Endothelial cell of umbilical vein (primary cell): ENCODE results near the gene FLT3. TPM values are rescaled to one million over a fixed set of nuclear protein-coding genes. Genes with fewer than 3 reads are reported as not detected.
"Not testable (repeated sequence)": the region's sequence is repeated elsewhere in the genome, so short reads cannot be mapped to it uniquely, and the experiment has no call there.

Experiments
- BruUV-seq: library from RNA; stranded (reverse); fragments of 400-500 nt; replicated peaks from 2 replicates; lab custom pipeline; 2021; lab: Mats Ljungman, UMichigan
- CTCF ChIA-PET: fragments of 300-600, 350-600 bp; sonication (Branson Sonifier 250); formaldehyde crosslinking; loops from one replicate; lab custom pipeline; 2021; ENCODE audit warnings: antibody characterized with exemption, inconsistent platforms; lab: Charles Lee
- POLR2A ChIA-PET: fragments of 300-600, 350-600 bp; sonication (Branson Sonifier 250); formaldehyde crosslinking; loops from one replicate; lab custom pipeline; 2021; ENCODE audit warnings: antibody characterized with exemption, inconsistent platforms; lab: Charles Lee
- DNase-seq: peaks from one replicate; pipeline ENCODE4 v3.0.0-alpha.2; 2011; ENCODE audit warnings: low read depth, low spot score
- FAIRE-seq: peaks from 2 replicates; lab custom pipeline; 2011; peaks lifted over from hg19 to GRCh38; lab: Jason Lieb, UNC
- H2AFZ ChIP-seq: 2 replicates; pipeline ENCODE4 v1.6.0; 2012; ENCODE audit warnings: low read depth, low read length, control low read depth, inconsistent platforms
- H3K27ac ChIP-seq: 2 replicates; pipeline ENCODE4 v1.5.1; 2011; ENCODE audit warnings: low read depth, mild to moderate bottlenecking, control low read depth, low read length, moderate library complexity; ENCODE audit not compliant: insufficient read depth
- H3K27me3 ChIP-seq, 2 experiments: 2 replicates each; pipeline versions ENCODE4 v1.6.0 to v1.6.1; 2011; ENCODE audit warnings: low read length in 2 of 2, mixed read lengths in 1 of 2; ENCODE audit not compliant: control insufficient read depth in 2 of 2, insufficient read depth in 2 of 2
- H3K36me3 ChIP-seq, 2 experiments: 2 replicates in 1 of 2; 3 replicates in 1 of 2; pipeline ENCODE4 v1.5.1; 2011; ENCODE audit warnings: low read length in 2 of 2, mild to moderate bottlenecking in 1 of 2, moderate library complexity in 1 of 2; ENCODE audit not compliant: control insufficient read depth in 2 of 2, insufficient read depth in 2 of 2; ENCODE audit errors: extremely low read depth in 1 of 2
- H3K4me1 ChIP-seq: 3 replicates; pipeline ENCODE4 v1.5.1; 2011; ENCODE audit warnings: mild to moderate bottlenecking, low read length; ENCODE audit not compliant: control insufficient read depth, insufficient read depth; ENCODE audit errors: extremely low read depth
- H3K4me2 ChIP-seq: 2 replicates; pipeline ENCODE4 v1.6.1; 2011; ENCODE audit warnings: low read length, control low read depth, mixed read lengths; ENCODE audit not compliant: insufficient read depth
- H3K4me3 ChIP-seq, 3 experiments: fragments of 200-600 bp in 1 of 3; sonication (generic), shearing (Covaris generic) in 1 of 3; replicated peaks in 1 of 3; 2 replicates each; pipeline ENCODE4 v1.5.1; 2011 to 2016; ENCODE audit warnings: control low read depth in 3 of 3, low read length in 3 of 3, mild to moderate bottlenecking in 2 of 3, inconsistent platforms in 1 of 3, low read depth in 1 of 3, moderate library complexity in 1 of 3; ENCODE audit not compliant: insufficient read depth in 1 of 3
- H3K79me2 ChIP-seq: 2 replicates; pipeline ENCODE4 v1.6.0; 2012; ENCODE audit warnings: low read length, inconsistent platforms; ENCODE audit not compliant: control insufficient read depth, insufficient read depth
- H3K9ac ChIP-seq: replicated peaks from 2 replicates; pipeline ENCODE3; 2011; ENCODE audit warnings: low read length, control low read depth; ENCODE audit not compliant: insufficient read depth; ENCODE audit errors: extremely low read depth
- H3K9me1 ChIP-seq: replicated peaks from 3 replicates; pipeline ENCODE4 v1.6.0; 2011; ENCODE audit warnings: mild to moderate bottlenecking, low read length; ENCODE audit not compliant: control insufficient read depth, insufficient read depth; ENCODE audit errors: extremely low read depth
- H3K9me3 ChIP-seq: replicated peaks from 2 replicates; pipeline ENCODE4 v1.5.1; 2012; ENCODE audit warnings: low read length, inconsistent platforms; ENCODE audit not compliant: control insufficient read depth, insufficient read depth
- H4K20me1 ChIP-seq: replicated peaks from 2 replicates; pipeline ENCODE3; 2011; ENCODE audit warnings: mild to moderate bottlenecking, low read length; ENCODE audit not compliant: control insufficient read depth, insufficient read depth; ENCODE audit errors: extremely low read depth
- EZH2 ChIP-seq: IDR thresholded peaks from 2 replicates; pipeline ENCODE4 v1.6.1; 2012; ENCODE audit warnings: borderline replicate concordance, low read depth, mild to moderate bottlenecking, moderate library complexity, low read length, inconsistent platforms; ENCODE audit not compliant: severe bottlenecking
- JUN ChIP-seq: IDR thresholded peaks from 2 replicates; pipeline ENCODE4 v1.6.1; 2011; ENCODE audit warnings: borderline replicate concordance, low read depth; ENCODE audit not compliant: insufficient read length, insufficient read depth
- MYC ChIP-seq: IDR thresholded peaks from one replicate; pipeline ENCODE4 v1.6.1; 2011; ENCODE audit warnings: mild to moderate bottlenecking, low read depth, low read length
- dilution Hi-C: fragments of 300-500 bp; cut with MboI; formaldehyde crosslinking; loops from one replicate; pipeline ENCODE4 v1.15.0; 2019; ENCODE audit warnings: low sequenced_read_pairs; ENCODE audit not compliant: extremely low pct_ligation_motif_present
- intact Hi-C: fragments of 100-400 bp; cut with micrococcal nuclease; formaldehyde crosslinking; loops from one replicate; pipeline ENCODE4 v1.10.0; 2022
- polyA plus RNA-seq, 4 experiments: library from polyadenylated mRNA; depleted of rRNA in 3 of 4; stranded (reverse) in 3 of 4; unstranded in 1 of 4; fragments of >200 nt; gene quantifications; 2 replicates each; pipeline versions ENCODE4 v1.2.1 to v1.2.3, GENCODE V29; 2011 to 2012; ENCODE audit warnings: missing spikeins in 1 of 4
- total RNA-seq: library from RNA; stranded (reverse); gene quantifications from 2 replicates; pipeline ENCODE4 v1.2.3, GENCODE V29; 2021
- TF ChIP-seq, protein P1 (sequence below), 2 donors: IDR thresholded peaks; 1 replicate in 1 of 2; 2 replicates in 1 of 2; pipeline ENCODE4 v1.5.1; 2011; ENCODE audit warnings: low read length in 2 of 2, mild to moderate bottlenecking in 2 of 2, moderate library complexity in 2 of 2, control low read depth in 1 of 2, inconsistent platforms in 1 of 2, low read depth in 1 of 2; ENCODE audit not compliant: insufficient read depth in 1 of 2; ENCODE audit errors: extremely low read depth in 1 of 2

Gene FLT3
- total and polyA plus RNA-seq, 2 donors (not counting 3 experiments of a cell fraction or from before 2014, with no cell fraction given) = 0.03 TPM; not detected in 1

DNA sequence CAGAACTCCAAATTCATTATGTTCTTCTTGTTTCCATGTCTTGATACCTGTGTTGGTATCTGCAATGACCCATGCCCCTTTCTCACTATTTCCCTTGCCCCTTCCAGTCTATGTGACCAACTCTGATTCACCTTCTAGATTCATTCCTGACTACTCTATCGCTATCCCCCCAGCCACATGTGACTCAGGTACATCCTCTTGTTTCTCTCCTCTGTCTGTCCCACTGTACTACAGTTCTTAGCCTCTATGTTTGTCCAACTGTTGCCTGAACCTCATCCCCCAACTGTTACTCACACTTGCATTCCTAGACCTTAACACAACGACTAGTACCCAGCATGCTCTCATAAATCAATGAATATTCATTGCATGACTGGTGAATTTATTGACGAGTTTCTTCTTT lies 10.0 kb upstream of the FLT3 start:
- Histone ChIP-seq H3K4me1 (no peaks in the 10 kb centered on the region), H3K4me3 (no peak overlapping the region), H3K27ac (no peak overlapping the region), H3K79me2 (no peaks in the 10 kb centered on the region), H3K36me3 (no peaks in the 10 kb centered on the region), H3K9ac (no peak overlapping the region), H2AFZ (no peak overlapping the region), H3K27me3 (peaks cover 0 to 17% of the 10 kb centered on the region in 2 experiments), H3K9me1 (no peaks in the 10 kb centered on the region), H3K4me2 (no peak overlapping the region), H4K20me1 (no peaks in the 10 kb centered on the region), H3K9me3 (no peaks in the 10 kb centered on the region)
- dilution Hi-C loops (no loop called here), intact Hi-C loops (no loop called here)
- ChIA-PET CTCF (interaction anchor here (0.5 to 1.0 kb wide), 2 partner anchors 8 to 50 kb away, joined by 3 read pairs; no protein-coding TSS in a partner anchor), POLR2A (no interaction called here)
- no peak for TF ChIP-seq EZH2
- no TSS peak for BruUV-seq
- DNase-seq (no peak), FAIRE-seq (no peak)

DNA sequence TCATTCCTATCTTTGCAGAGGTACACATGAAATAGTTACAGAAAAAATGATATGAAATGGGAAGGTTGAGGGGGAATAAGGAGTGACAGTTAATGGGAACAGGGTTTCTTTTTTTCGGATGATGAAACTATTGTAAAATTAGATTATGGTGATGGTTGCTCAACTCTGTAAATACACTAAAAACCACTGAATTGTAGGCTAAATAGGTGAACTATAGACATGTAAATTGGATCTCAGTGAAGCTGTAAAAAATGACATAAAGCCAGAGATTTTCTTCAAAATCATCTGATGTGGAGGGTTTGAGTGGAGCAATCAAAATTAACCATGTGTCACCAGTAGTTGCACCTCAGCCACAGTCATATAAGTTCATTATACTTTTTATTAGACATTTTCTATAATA lies 6.6 kb upstream of the FLT3 start:
- no peaks in the 10 kb centered on the region for H4K20me1 ChIP-seq
- TF ChIP-seq JUN = no peak
- TF ChIP-seq, protein P1, sequence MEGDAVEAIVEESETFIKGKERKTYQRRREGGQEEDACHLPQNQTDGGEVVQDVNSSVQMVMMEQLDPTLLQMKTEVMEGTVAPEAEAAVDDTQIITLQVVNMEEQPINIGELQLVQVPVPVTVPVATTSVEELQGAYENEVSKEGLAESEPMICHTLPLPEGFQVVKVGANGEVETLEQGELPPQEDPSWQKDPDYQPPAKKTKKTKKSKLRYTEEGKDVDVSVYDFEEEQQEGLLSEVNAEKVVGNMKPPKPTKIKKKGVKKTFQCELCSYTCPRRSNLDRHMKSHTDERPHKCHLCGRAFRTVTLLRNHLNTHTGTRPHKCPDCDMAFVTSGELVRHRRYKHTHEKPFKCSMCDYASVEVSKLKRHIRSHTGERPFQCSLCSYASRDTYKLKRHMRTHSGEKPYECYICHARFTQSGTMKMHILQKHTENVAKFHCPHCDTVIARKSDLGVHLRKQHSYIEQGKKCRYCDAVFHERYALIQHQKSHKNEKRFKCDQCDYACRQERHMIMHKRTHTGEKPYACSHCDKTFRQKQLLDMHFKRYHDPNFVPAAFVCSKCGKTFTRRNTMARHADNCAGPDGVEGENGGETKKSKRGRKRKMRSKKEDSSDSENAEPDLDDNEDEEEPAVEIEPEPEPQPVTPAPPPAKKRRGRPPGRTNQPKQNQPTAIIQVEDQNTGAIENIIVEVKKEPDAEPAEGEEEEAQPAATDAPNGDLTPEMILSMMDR (IDR thresholded peaks at IDR 0.05; ENCODE audit: extremely low read depth in 1 of 2, insufficient read depth in 1 of 2, low read depth in 1 of 2, low read length in 2 of 2) = no peak
- TF ChIP-seq MYC = no peak
- POLR2A ChIA-PET = no interaction called here
- no peak for DNase-seq
- no peaks in the 10 kb centered on the region for H3K79me2 ChIP-seq
- H3K9me3 ChIP-seq = no peaks in the 10 kb centered on the region
- H3K9ac ChIP-seq = no peak overlapping the region
- CTCF ChIA-PET = no interaction called here
- no peak overlapping the region for H2AFZ ChIP-seq
- intact Hi-C loops = no loop called here
- no peaks in the 10 kb centered on the region for H3K4me1 ChIP-seq
- dilution Hi-C loops = no loop called here
- H3K27me3 ChIP-seq = peaks cover 3 to 31% of the 10 kb centered on the region in 2 experiments
- no peaks in the 10 kb centered on the region for H3K9me1 ChIP-seq
- H3K4me3 ChIP-seq = no peak overlapping the region
- FAIRE-seq = no peak
- no TSS peak for BruUV-seq
- no peak overlapping the region for H3K27ac ChIP-seq
- H3K4me2 ChIP-seq = no peak overlapping the region
- H3K36me3 ChIP-seq = no peaks in the 10 kb centered on the region

DNA sequence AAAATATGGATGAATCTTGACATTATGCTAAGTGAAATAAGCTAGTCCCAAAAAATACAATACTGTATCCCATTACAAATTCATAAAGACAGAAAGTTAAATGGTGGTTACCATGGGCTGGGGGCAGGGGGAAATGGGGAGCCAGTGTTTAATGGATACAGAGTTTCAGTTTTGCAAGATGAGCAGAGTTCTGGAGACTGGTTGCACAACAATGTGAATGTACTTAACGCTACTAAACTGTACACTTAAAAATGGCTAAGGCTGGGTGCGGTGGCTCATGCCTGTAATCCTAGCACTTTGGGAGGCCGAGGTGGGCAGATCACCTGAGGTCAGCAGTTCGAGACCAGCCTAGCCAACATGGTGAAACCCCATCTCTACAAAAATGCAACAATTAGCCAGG lies 1.5 kb upstream of the FLT3 start:
- DNase-seq, H3K4me3 ChIP-seq, H3K27ac ChIP-seq, H3K9me3 ChIP-seq, intact Hi-C loops, H4K20me1 ChIP-seq, dilution Hi-C loops, H3K36me3 ChIP-seq, BruUV-seq, H2AFZ ChIP-seq, H3K9me1 ChIP-seq, FAIRE-seq, H3K79me2 ChIP-seq, H3K4me1 ChIP-seq, H3K4me2 ChIP-seq, POLR2A ChIA-PET, H3K9ac ChIP-seq: not testable (repeated sequence)
- CTCF ChIA-PET = interaction anchor here (0.9 kb wide), 1 partner anchor 9 kb away, joined by 3 read pairs; no protein-coding TSS in a partner anchor
- peaks cover 31 to 61% of the 10 kb centered on the region in 2 experiments for H3K27me3 ChIP-seq
